Ishikawa (cell line): ENCODE results near the gene WIPF3.

Source experiments
- CEBPB ChIP-seq: IDR thresholded peaks from 2 replicates; pipeline ENCODE4 v1.6.1; 2012
- CREB1 ChIP-seq: IDR thresholded peaks from 2 replicates; pipeline ENCODE4 v1.6.1; 2012; ENCODE audit warnings: low read depth
- EGR1 ChIP-seq: IDR thresholded peaks from 2 replicates; pipeline ENCODE4 v1.6.1; 2012
- EP300 ChIP-seq: IDR thresholded peaks from 2 replicates; pipeline ENCODE4 v1.6.1; 2012; ENCODE audit warnings: borderline replicate concordance
- FOXM1 ChIP-seq: IDR thresholded peaks from 2 replicates; pipeline ENCODE4 v1.6.1; 2012; ENCODE audit warnings: low read depth, borderline replicate concordance
- MAX ChIP-seq: IDR thresholded peaks from 2 replicates; pipeline ENCODE4 v1.6.1; 2012
- NFIC ChIP-seq: IDR thresholded peaks from 2 replicates; pipeline ENCODE4 v1.6.1; 2012
- RAD21 ChIP-seq: IDR thresholded peaks from 2 replicates; pipeline ENCODE4 v1.6.1; 2012; ENCODE audit warnings: low read depth
- REST ChIP-seq: IDR thresholded peaks from 2 replicates; pipeline ENCODE4 v1.6.1; 2012; ENCODE audit warnings: low read depth, mild to moderate bottlenecking
- TAF1 ChIP-seq: IDR thresholded peaks from 2 replicates; pipeline ENCODE4 v1.6.1; 2012; ENCODE audit warnings: low read depth, mild to moderate bottlenecking
- TCF12 ChIP-seq: IDR thresholded peaks from 2 replicates; pipeline ENCODE4 v1.6.1; 2012; ENCODE audit warnings: low read depth
- TEAD4 ChIP-seq: IDR thresholded peaks from 2 replicates; pipeline ENCODE4 v1.6.1; 2012
- USF1 ChIP-seq: IDR thresholded peaks from 2 replicates; pipeline ENCODE4 v1.6.1; 2012
- YY1 ChIP-seq: IDR thresholded peaks from 2 replicates; pipeline ENCODE4 v1.6.1; 2012; ENCODE audit warnings: low read depth
- ZBTB7A ChIP-seq: IDR thresholded peaks from 2 replicates; pipeline ENCODE4 v1.6.1; 2012; ENCODE audit warnings: low read depth

WIPF3 gene

GRCh38 chr7:29793507-29793906, 12.8 kb upstream of the WIPF3 start:
- TF ChIP-seq FOXM1 (no peak), EGR1 (no peak), TEAD4 (no peak), CEBPB (no peak), MAX (no peak), USF1 (no peak), ZBTB7A (no peak), NFIC (no peak)

GRCh38 chr7:29794959-29795629, 11.2 kb upstream of the WIPF3 start:
- no peak for TF ChIP-seq FOXM1

GRCh38 chr7:29795696-29796580, 10.4 kb upstream of the WIPF3 start:
- TF ChIP-seq CREB1, result no peak
- no peak for TF ChIP-seq EP300
- TF ChIP-seq YY1, result no peak
- no peak for TF ChIP-seq NFIC
- no peak for TF ChIP-seq RAD21
- TF ChIP-seq TEAD4, result no peak
- no peak for TF ChIP-seq TAF1
- TF ChIP-seq CEBPB, result no peak
- no peak for TF ChIP-seq REST
- no peak for TF ChIP-seq ZBTB7A
- TF ChIP-seq EGR1, result no peak
- TF ChIP-seq MAX, result no peak
- TF ChIP-seq FOXM1, result no peak
- TF ChIP-seq TCF12, result no peak
- TF ChIP-seq USF1, result no peak

- TF ChIP-seq MAX (no peak), RAD21 (no peak), USF1 (no peak), FOXM1 (no peak), CEBPB (no peak), CREB1 (no peak), TAF1 (no peak), EGR1 (no peak), EP300 (no peak), TEAD4 (no peak), TCF12 (no peak), YY1 (no peak), NFIC (no peak), REST (no peak), ZBTB7A (no peak)
Observed at GRCh38 chr7:29797112-29797944, 9.0 kb upstream of the WIPF3 start.

- no peak for TF ChIP-seq TEAD4
- TF ChIP-seq YY1, result no peak
- TF ChIP-seq EGR1, result no peak
- no peak for TF ChIP-seq TCF12
- no peak for TF ChIP-seq EP300
- TF ChIP-seq USF1, result no peak
- no peak for TF ChIP-seq RAD21
- no peak for TF ChIP-seq NFIC
- TF ChIP-seq MAX, result no peak
- TF ChIP-seq CEBPB, result no peak
- TF ChIP-seq REST, result no peak
- TF ChIP-seq FOXM1, result no peak
- TF ChIP-seq CREB1, result no peak
- TF ChIP-seq TAF1, result no peak
- no peak for TF ChIP-seq ZBTB7A
Observed at GRCh38 chr7:29798422-29798821, 7.9 kb upstream of the WIPF3 start.
